ENCODE data around the gene CLPTM1. TPM values are rescaled to one million over a fixed set of nuclear protein-coding genes. Genes with fewer than 3 reads are reported as not detected.
A peak's percentile ranks its signal among the peaks of the same experiment; 100 is the strongest.

The CLPTM1 gene
- total RNA-seq, 2 experiments from 2014 or later = 70.6 to 72.8 TPM

- POLR2A ChIA-PET = no interaction called here
- CTCF ChIA-PET = no interaction called here
- H3K4me3 Mint-ChIP-seq = no peak overlapping the region
Measured at GRCh38 chr19:45010306-45010705, 55.1 kb downstream of the CLPTM1 start.

DNA sequence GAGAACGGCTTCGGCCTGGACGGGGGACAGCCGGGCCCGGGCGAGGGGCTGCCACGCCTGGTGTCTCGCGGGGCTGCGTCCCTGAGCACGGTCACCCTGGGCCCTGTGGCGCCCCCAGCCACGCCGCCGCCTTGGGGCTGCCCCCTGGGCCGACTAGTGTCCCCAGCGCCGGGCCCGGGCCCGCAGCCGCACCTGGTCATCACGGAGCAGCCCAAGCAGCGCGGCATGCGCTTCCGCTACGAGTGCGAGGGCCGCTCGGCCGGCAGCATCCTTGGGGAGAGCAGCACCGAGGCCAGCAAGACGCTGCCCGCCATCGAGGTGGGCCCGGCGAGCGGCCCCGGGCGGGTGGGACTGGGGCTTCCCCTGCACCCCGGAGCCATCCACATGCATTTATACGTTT lies 56.8 kb downstream of the CLPTM1 start:
- POLR2A ChIA-PET = no interaction called here
- peaks cover 2% of the 10 kb centered on the region for H3K36me3 Mint-ChIP-seq (ENCODE audit: low read depth)

More at GRCh38 chr19:45010306-45010705, 55.1 kb downstream of the CLPTM1 start:
- H3K27me3 Mint-ChIP-seq = no peaks in the 10 kb centered on the region
- H3K36me3 Mint-ChIP-seq (ENCODE audit: low read depth) = peaks cover 5% of the 10 kb centered on the region
- DNase-seq = no peak
- no peak overlapping the region for H3K27ac Mint-ChIP-seq
- no peaks in the 10 kb centered on the region for H3K9me3 Mint-ChIP-seq
- peaks cover 8% of the 10 kb centered on the region for H3K4me1 Mint-ChIP-seq

GRCh38 chr19:45016388-45017314 lies 61.5 kb downstream of the CLPTM1 start:
- CTCF ChIA-PET = interaction anchor here (1.0 kb wide), 1 partner anchor 62 kb away, joined by 3 read pairs; no protein-coding TSS in a partner anchor
- POLR2A ChIA-PET = no interaction called here
- Mint-ChIP-seq H3K27me3 (no peaks in the 10 kb centered on the region), H3K27ac (peak overlapping the region; percentile 65), H3K4me3 (no peak overlapping the region), H3K4me1 (peaks cover 5% of the 10 kb centered on the region), H3K36me3 (ENCODE audit: low read depth) (peaks cover 3% of the 10 kb centered on the region), H3K9me3 (no peaks in the 10 kb centered on the region)
- DNase-seq = peak; percentile 79

More for the DNA sequence above, 56.8 kb downstream of the CLPTM1 start:
- Mint-ChIP-seq H3K27me3 (no peaks in the 10 kb centered on the region), H3K9me3 (no peaks in the 10 kb centered on the region), H3K4me3 (no peak overlapping the region), H3K4me1 (peaks cover 6% of the 10 kb centered on the region), H3K27ac (no peak overlapping the region)
- CTCF ChIA-PET = no interaction called here
- no peak for DNase-seq

GRCh38 chr19:45019187-45019586 lies 64.0 kb downstream of the CLPTM1 start:
- no peak overlapping the region for H3K4me3 Mint-ChIP-seq
- no peak overlapping the region for H3K27ac Mint-ChIP-seq
- peaks cover 3% of the 10 kb centered on the region for H3K36me3 Mint-ChIP-seq (ENCODE audit: low read depth)
- no peaks in the 10 kb centered on the region for H3K27me3 Mint-ChIP-seq
- CTCF ChIA-PET = no interaction called here
- no peaks in the 10 kb centered on the region for H3K9me3 Mint-ChIP-seq
- H3K4me1 Mint-ChIP-seq = peaks cover 5% of the 10 kb centered on the region
- POLR2A ChIA-PET = no interaction called here
- no peak for DNase-seq

DNA sequence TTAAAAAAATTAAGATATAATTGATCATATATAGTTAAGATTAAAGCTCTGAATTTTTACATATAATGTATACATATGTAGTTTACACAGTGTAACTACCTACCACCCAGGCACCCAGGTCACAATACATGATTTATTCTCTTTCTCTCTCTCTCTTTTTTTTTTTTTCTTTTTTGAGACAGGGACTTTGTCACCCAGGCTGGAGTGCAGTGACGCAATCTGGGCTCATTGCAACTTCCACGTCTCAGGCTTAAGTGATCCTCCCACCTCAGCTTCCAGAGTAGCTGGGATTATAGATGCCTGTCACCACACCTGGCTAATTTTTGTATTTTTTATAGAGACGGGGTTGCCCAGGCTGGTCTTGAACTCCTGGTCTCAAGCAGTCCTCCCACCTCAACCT lies 64.9 kb downstream of the CLPTM1 start:
- H3K27me3 Mint-ChIP-seq = no peaks in the 10 kb centered on the region
- DNase-seq = no peak
- peaks cover 5% of the 10 kb centered on the region for H3K4me1 Mint-ChIP-seq
- ChIA-PET POLR2A (no interaction called here), CTCF (no interaction called here)
- H3K4me3 Mint-ChIP-seq = no peak overlapping the region
- H3K36me3 Mint-ChIP-seq (ENCODE audit: low read depth) = peaks cover 3% of the 10 kb centered on the region
- no peaks in the 10 kb centered on the region for H3K9me3 Mint-ChIP-seq
- no peak overlapping the region for H3K27ac Mint-ChIP-seq

- no peak for DNase-seq
- no peaks in the 10 kb centered on the region for H3K9me3 Mint-ChIP-seq
- ChIA-PET CTCF (interaction anchor here (0.6 to 1.9 kb wide), 5 partner anchors 17 to 156 kb away, joined by 3 to 5 read pairs (median 3); partner anchors contain the start of genes CLASRP, CLPTM1 and TRAPPC6A), POLR2A (no interaction called here)
- H3K4me1 Mint-ChIP-seq = no peaks in the 10 kb centered on the region
- H3K27ac Mint-ChIP-seq = no peak overlapping the region
- H3K27me3 Mint-ChIP-seq = no peaks in the 10 kb centered on the region
- H3K36me3 Mint-ChIP-seq (ENCODE audit: low read depth) = peaks cover 3% of the 10 kb centered on the region
- H3K4me3 Mint-ChIP-seq = no peak overlapping the region
Measured at GRCh38 chr19:45021971-45022370, 66.8 kb downstream of the CLPTM1 start.

DNA sequence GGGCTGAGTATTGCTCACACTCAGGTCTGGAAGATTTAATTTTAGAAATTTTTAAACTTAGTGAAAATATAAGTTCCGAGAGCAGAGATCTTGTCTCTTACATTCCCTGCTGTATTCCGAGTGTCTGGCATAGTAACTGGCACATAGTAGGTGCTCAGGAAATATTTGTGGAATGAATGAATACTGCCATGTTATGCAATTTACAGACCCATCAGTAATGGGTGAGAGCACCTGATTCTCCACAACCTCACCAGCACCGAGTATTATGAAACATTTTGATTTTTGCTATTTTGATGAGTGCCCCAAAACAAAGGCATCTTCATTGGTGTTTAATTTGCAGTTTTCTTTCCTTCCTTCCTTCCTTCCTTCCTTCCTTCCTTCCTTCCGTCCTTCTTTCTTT lies 67.9 kb downstream of the CLPTM1 start:
- no peak for DNase-seq
- POLR2A ChIA-PET = no interaction called here
- Mint-ChIP-seq H3K9me3 (no peaks in the 10 kb centered on the region), H3K27me3 (no peaks in the 10 kb centered on the region), H3K36me3 (ENCODE audit: low read depth) (peaks cover 5% of the 10 kb centered on the region), H3K4me3 (peak overlapping the region; percentile 51), H3K27ac (no peak overlapping the region), H3K4me1 (no peaks in the 10 kb centered on the region)
- CTCF ChIA-PET = interaction anchor here (0.7 to 1.1 kb wide), 3 partner anchors 16 to 120 kb away, joined by 3 to 4 read pairs (median 3); partner anchors contain the start of gene CLASRP

- CTCF ChIA-PET = interaction anchor here (0.9 to 1.2 kb wide), 2 partner anchors 24 to 63 kb away, joined by 4 to 12 read pairs; partner anchors contain the start of gene RELB
- H3K27ac Mint-ChIP-seq = no peak overlapping the region
Measured at GRCh38 chr19:45025264-45025663, 70.1 kb downstream of the CLPTM1 start.

GRCh38 chr19:45027371-45027770 lies 72.2 kb downstream of the CLPTM1 start:
- no peak for DNase-seq
- H3K27ac Mint-ChIP-seq = no peak overlapping the region
- no peaks in the 10 kb centered on the region for H3K4me1 Mint-ChIP-seq
- no peaks in the 10 kb centered on the region for H3K9me3 Mint-ChIP-seq
- H3K36me3 Mint-ChIP-seq (ENCODE audit: low read depth) = peaks cover 13% of the 10 kb centered on the region
- ChIA-PET POLR2A (no interaction called here), CTCF (interaction anchor here (0.7 to 2.0 kb wide), 4 partner anchors 12 to 515 kb away, joined by 3 to 6 read pairs (median 4); partner anchors contain the start of gene CLASRP)
- no peaks in the 10 kb centered on the region for H3K27me3 Mint-ChIP-seq
- H3K4me3 Mint-ChIP-seq = no peak overlapping the region

More at GRCh38 chr19:45025264-45025663, 70.1 kb downstream of the CLPTM1 start:
- Mint-ChIP-seq H3K27me3 (no peaks in the 10 kb centered on the region), H3K36me3 (ENCODE audit: low read depth) (peaks cover 6% of the 10 kb centered on the region), H3K4me3 (no peak overlapping the region), H3K4me1 (no peaks in the 10 kb centered on the region), H3K9me3 (no peaks in the 10 kb centered on the region)
- DNase-seq = no peak
- POLR2A ChIA-PET = no interaction called here

- DNase-seq = no peak
- Mint-ChIP-seq H3K9me3 (no peaks in the 10 kb centered on the region), H3K27me3 (no peaks in the 10 kb centered on the region), H3K4me3 (no peak overlapping the region), H3K36me3 (ENCODE audit: low read depth) (peaks cover 30% of the 10 kb centered on the region), H3K4me1 (no peaks in the 10 kb centered on the region), H3K27ac (peak overlapping the region; percentile 54)
- ChIA-PET CTCF (no interaction called here), POLR2A (no interaction called here)
Measured at GRCh38 chr19:45030825-45031224, 75.6 kb downstream of the CLPTM1 start.

GRCh38 chr19:45032421-45032820 lies 77.2 kb downstream of the CLPTM1 start:
- DNase-seq = no peak
- ChIA-PET POLR2A (no interaction called here), CTCF (interaction anchor here (0.6 to 1.2 kb wide), 2 partner anchors 32 to 44 kb away, joined by 3 read pairs; no protein-coding TSS in a partner anchor)
- H3K4me3 Mint-ChIP-seq = no peak overlapping the region
- H3K36me3 Mint-ChIP-seq (ENCODE audit: low read depth) = peaks cover 32% of the 10 kb centered on the region
- no peaks in the 10 kb centered on the region for H3K27me3 Mint-ChIP-seq
- no peaks in the 10 kb centered on the region for H3K4me1 Mint-ChIP-seq
- no peak overlapping the region for H3K27ac Mint-ChIP-seq
- no peaks in the 10 kb centered on the region for H3K9me3 Mint-ChIP-seq

- POLR2A ChIA-PET = no interaction called here
- H3K27ac Mint-ChIP-seq = no peak overlapping the region
- H3K27me3 Mint-ChIP-seq = no peaks in the 10 kb centered on the region
- no peaks in the 10 kb centered on the region for H3K9me3 Mint-ChIP-seq
- CTCF ChIA-PET = no interaction called here
- peaks cover 20% of the 10 kb centered on the region for H3K4me1 Mint-ChIP-seq
- H3K36me3 Mint-ChIP-seq (ENCODE audit: low read depth) = peaks cover 41% of the 10 kb centered on the region
- DNase-seq = no peak
- no peak overlapping the region for H3K4me3 Mint-ChIP-seq
Measured at GRCh38 chr19:45035755-45036154, 80.6 kb downstream of the CLPTM1 start.

DNA sequence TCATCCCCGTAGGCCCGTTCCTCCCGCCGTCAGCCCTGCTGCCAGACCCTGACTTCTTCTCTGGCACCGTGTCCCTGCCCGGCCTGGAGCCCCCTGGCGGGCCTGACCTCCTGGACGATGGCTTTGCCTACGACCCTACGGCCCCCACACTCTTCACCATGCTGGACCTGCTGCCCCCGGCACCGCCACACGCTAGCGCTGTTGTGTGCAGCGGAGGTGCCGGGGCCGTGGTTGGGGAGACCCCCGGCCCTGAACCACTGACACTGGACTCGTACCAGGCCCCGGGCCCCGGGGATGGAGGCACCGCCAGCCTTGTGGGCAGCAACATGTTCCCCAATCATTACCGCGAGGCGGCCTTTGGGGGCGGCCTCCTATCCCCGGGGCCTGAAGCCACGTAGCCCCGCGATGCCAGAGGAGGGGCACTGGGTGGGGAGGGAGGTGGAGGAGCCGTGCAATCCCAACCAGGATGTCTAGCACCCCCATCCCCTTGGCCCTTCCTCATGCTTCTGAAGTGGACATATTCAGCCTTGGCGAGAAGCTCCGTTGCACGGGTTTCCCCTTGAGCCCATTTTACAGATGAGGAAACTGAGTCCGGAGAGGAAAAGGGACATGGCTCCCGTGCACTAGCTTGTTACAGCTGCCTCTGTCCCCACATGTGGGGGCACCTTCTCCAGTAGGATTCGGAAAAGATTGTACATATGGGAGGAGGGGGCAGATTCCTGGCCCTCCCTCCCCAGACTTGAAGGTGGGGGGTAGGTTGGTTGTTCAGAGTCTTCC lies 82.4 kb downstream of the CLPTM1 start:
- CTCF ChIA-PET = interaction anchor here (4.6 kb wide), 1 partner anchor 22 kb away, joined by 19 read pairs; no protein-coding TSS in a partner anchor
- H3K27ac Mint-ChIP-seq = peak overlapping the region; percentile 25
- no peaks in the 10 kb centered on the region for H3K9me3 Mint-ChIP-seq
- peak overlapping the region; percentile 95 for H3K4me3 Mint-ChIP-seq
- H3K36me3 Mint-ChIP-seq (ENCODE audit: low read depth) = peaks cover 48% of the 10 kb centered on the region
- H3K27me3 Mint-ChIP-seq = no peaks in the 10 kb centered on the region
- H3K4me1 Mint-ChIP-seq = peaks cover 34% of the 10 kb centered on the region
- DNase-seq = no peak
- POLR2A ChIA-PET = interaction anchor here (0.5 kb wide), 1 partner anchor 148 kb away, joined by 3 read pairs; no protein-coding TSS in a partner anchor
